ENCODE data around the gene PPP1R12C.

GRCh38 chr19:55092423-55093318 is 24.8 kb downstream of the PPP1R12C start:
- TF ChIP-seq YY1 (IDR thresholded peaks at IDR 0.05; ENCODE audit: insufficient read depth, insufficient read length), result no peak
- TF ChIP-seq SUZ12 (IDR thresholded peaks at IDR 0.05; ENCODE audit: extremely low read depth, insufficient read depth, insufficient read length), result no peak
- TF ChIP-seq ZNF274 (IDR thresholded peaks at IDR 0.05; ENCODE audit: low read depth, low read length), result no peak
